HG02623 (cell line): Measurements from ENCODE around the gene LRRC32.
A peak's percentile ranks its signal among the peaks of the same experiment; 100 is the strongest.
"Not testable (repeated sequence)": the region's sequence is repeated elsewhere in the genome, so short reads cannot be mapped to it uniquely, and the experiment has no call there.

Experiments
- ATAC-seq: cut with Tn5 transposase; IDR thresholded peaks from one replicate; pipeline ENCODE4 v1.9.1; 2021; ENCODE audit warnings: moderate library complexity; ENCODE audit not compliant: unreplicated experiment

The LRRC32 gene

GRCh38 chr11:76653012-76653673 is 17.4 kb downstream of the LRRC32 start:
- no peak for ATAC-seq

- ATAC-seq = no peak
These were observed 20.6 kb downstream of the LRRC32 start for GRCh38 chr11:76649851-76650372.

DNA sequence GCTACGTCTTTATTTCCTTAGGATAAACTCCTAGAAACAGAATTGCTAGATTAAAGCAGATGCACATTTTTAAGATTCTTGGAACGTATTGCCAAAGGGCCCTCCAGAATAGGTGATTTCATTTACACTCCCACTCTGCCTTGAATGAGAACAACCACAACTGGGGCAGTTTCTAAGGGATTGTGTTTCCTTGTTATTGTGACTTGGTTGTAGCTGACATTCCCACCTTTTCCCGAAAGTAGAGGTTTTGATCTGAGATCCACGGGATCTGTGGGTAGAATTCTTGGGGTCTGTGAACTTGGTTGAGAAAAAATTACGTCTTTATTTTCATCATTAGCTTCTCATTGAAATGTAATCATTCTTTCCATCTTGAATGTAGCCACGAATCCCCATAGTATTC is 21.5 kb downstream of the LRRC32 start:
- no peak for ATAC-seq

DNA sequence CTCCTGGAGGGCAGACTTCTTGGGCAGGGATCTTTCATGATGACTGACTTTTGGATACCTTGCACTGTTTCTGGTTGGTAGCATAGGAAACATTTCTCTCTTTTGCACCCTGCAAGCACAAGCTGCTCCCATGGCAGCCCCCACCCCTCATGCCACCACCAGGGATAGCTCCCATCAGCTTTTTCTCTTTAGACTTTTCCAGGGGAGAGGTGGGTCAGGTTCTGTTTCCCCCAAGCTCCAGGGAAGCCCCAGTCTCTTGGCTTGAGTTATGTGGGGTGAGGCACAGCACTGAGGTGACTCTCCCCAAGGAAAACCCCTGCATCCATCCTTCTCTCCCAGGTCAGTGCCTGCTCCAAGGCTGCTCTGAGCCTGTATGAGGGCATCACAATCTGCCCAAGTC is 22.5 kb downstream of the LRRC32 start:
- ATAC-seq = no peak

DNA sequence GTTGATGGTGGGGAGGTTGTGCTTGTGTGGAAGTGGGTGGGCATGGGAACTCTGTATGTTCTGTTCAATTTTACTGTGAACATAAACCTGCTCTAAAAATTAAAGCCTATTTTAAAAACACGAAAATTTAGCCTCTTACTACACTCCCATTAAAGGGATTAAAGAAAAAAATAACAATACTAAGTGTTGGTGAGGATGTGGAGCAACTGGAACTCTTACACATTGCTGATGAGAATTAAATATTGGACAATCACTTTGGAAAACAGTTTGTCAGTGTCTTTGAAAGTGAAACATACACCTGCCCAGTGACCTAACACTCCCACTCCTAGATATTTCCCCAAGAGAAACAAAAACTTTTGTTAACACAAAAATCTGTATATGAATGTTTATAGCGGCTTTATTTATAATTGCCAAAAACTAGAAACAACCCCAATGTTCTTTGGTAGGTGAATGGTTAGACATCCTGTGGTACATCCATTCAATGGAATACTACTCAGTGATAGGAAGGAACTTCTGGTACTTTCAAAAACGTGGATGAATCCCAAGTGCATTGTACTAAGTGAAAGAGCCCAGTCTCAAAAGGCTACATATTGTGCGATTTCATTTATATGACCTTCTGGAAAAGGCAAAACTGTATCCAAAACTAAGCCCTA is 23.5 kb downstream of the LRRC32 start:
- no peak for ATAC-seq

DNA sequence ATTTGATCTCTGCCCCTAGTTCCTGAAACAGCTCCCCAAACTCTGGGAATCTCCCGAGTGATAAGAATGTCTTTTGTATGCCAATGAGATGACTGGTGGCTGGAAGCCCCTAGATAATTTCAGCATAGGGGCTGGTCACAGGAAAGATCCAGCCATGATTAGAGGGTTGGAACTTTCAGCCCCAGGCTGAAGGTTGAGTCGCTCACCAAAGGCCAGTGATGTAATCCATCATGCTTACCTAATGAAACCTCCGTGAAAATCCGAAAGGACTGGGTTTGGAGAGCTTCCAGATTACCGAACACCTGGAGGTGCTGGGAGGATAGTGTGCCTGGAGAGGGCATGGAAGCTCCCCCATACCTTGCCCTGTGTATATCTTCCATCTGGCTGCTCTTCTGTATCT is 26.0 kb downstream of the LRRC32 start:
- no peak for ATAC-seq

- not testable (repeated sequence) for ATAC-seq
These were observed 26.8 kb downstream of the LRRC32 start for GRCh38 chr11:76643711-76644110.

GRCh38 chr11:76642341-76642740 is 28.2 kb downstream of the LRRC32 start:
- ATAC-seq = no peak

- ATAC-seq = no peak
These were observed 28.6 kb downstream of the LRRC32 start for GRCh38 chr11:76641905-76642304.

DNA sequence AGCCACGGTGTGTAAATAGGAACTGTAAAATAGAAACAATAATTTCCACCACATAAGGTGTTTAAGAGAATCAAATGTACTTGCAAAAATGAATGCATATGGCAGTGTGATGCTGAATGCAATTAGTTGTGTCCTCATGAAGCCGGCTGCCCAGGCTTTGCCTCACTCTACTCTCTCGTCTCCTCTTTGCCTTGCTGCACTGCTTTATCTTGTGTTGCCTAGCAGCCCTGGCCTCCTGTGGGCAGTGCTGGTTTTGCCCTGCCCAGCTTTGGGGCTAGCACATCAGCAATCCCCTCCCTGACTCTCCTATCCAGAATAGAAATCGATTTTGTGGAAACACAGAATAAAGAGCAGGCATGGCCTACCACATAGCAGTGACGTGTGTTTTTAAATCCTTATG is 30.0 kb downstream of the LRRC32 start:
- no peak for ATAC-seq

GRCh38 chr11:76639621-76640020 is 30.9 kb downstream of the LRRC32 start:
- ATAC-seq = no peak

DNA sequence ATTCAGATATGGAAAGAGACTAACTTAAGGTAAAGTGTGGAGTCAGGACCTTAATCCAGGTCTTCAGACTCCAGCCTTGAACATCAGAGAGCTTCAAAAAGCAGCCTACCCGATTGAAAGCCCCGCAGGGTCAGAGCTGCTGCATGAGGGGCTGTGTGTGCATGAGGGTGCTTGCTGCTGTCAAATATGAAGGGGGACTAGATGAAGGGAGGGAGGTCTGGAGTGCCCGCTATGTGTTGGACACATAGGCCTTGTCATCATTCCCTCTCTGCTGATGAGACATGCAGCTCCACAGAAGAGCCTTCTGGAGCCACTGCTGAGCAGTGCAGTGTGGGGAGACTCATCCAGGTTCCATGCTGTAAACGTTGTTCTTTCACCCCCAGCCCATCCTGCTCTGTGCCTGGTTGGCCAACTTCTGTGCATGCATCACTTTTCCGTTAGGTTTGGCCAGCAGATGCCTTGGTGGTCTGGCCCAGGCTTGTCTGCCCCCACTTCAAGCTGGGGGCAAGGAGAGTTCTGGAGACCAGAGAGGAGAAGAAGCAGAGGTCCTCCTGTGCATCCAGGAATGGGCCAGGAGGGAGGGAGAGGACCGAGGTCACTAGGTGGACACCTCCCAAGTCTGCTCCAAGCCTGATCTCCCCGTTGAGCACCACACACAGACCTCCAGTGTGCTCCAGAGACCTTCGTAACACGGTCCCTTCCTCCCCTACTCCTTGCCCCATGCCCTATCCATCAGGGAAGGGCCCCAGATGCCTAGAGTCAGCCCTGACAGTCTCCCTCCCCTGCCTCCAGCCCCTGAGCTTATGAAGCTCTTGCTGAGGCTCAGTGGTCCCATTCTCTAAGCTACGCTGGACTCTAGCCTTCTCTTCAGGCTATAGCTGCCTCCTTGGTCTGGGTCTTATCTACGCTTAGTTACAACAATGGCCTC is 32.0 kb downstream of the LRRC32 start:
- no peak for ATAC-seq

DNA sequence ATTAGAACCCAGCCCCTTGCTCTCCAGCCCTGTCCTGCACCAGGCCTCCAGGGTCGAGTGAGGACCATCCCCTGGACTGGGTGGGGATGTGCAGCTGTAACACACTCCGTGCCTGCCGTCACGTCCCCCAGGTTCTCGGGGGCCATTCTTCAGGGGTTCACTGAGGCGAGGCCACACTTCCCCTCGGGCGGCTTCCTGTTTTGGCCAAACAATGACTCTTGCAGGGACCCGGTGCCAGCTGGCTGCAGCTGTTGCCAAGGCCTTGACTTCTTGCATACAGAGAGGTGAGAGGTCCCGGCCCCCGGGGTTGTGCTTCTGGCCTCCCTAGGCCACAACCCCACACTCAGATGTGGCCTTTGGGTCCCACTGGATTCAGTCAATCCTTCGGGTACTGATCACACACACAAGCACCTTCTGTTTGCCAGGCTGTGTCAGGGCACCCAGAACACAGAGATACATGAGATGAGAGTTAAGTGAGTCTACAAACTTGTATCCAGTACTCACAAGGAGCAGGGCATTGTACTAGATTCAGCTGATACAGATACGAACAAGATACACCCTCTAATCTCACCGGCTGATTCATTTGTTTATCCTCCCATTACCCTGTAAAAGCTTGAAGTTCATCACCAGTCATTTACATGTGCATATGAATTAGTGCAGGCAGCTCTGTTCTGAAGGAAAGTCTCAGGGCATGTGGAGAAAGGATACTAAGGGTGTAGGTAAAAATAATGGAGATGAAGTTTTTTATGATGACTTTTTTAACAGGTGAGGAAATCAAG is 32.9 kb downstream of the LRRC32 start:
- ATAC-seq = peak; percentile 79

DNA sequence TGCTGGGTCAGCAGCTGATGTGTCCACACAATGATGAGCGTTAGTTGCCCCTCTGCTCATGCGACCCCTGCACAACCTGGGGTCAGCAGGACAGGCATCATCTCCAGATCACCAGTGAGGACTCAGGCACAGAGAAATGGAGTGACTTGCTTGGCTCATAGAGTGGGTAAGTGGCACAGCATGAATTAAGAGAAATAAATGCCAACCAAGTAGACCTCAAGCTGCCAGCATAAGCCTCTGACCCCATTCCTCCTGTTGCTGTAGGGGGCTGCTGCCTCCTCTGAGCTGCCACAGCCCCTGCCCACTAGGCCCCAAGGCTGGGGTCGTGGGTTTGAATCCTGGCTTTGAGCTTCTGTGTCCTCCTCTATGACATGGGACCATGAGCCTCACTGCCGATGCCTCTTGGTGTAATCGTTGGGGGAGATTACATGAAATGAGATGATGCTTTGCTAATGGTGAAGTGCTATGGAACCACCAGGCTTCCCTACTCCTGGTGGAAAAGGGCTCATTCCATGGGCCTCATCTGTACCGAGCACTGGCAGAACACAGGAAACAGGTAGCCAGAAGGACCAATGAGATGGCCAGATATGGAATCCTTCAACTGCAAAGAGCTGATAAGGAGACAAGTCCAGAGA is 33.6 kb downstream of the LRRC32 start:
- no peak for ATAC-seq

DNA sequence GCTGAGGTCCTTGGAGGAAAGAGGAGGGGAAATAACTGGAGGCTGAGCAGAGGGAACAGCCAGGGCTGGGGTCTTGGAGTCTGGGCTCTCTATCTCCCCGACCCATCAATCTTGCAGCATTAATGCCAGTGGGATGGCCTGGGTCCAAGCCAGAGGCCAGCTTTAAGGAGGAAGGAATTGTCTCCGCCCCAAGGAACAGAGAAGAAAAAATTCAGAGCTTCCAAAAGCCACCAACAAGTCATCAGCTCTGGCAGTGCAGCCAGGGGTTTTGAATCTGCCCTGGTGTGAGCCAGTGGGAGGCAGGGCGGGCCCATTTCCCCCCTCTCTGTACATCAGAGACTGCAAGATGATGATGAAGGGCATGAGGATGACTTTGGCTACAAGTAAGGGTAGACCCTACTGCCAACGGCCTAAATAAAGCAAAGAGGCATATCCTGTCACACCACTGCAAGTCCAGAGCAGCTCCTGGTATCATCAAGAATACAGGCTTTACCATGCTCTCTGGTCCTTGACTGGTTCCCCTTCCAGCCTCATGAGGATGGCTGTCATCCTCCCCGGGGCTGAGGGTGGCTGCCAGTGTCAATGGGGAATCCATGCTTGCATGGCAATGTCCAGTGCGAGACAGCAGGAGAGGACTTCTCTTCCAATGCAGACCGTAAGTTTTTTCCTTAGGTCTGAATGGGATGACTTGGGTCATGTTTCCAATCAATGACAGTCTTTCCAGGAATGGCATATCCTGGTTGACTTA is 34.4 kb downstream of the LRRC32 start:
- ATAC-seq = no peak

DNA sequence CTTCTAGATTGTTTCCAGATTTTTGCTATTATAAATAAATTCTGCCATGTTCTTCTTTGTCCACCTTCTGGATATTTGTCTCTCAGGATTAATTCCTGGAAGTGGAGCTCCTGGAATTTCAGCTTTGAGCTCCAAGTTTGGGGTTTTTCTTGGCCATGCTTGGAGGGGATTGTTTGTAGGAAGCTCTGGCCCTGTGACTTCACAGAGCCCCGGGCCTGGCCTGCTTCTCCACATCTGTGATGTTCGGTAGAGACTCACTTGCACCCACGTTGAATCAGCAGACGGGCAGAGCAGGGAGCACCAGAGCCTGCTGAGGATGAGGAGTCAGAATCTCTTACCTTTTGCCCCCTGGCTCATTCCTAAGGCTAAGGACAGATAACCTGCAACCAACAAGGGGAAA is 35.7 kb downstream of the LRRC32 start:
- ATAC-seq = no peak

GRCh38 chr11:76632492-76632891 is 38.1 kb downstream of the LRRC32 start:
- ATAC-seq = no peak

DNA sequence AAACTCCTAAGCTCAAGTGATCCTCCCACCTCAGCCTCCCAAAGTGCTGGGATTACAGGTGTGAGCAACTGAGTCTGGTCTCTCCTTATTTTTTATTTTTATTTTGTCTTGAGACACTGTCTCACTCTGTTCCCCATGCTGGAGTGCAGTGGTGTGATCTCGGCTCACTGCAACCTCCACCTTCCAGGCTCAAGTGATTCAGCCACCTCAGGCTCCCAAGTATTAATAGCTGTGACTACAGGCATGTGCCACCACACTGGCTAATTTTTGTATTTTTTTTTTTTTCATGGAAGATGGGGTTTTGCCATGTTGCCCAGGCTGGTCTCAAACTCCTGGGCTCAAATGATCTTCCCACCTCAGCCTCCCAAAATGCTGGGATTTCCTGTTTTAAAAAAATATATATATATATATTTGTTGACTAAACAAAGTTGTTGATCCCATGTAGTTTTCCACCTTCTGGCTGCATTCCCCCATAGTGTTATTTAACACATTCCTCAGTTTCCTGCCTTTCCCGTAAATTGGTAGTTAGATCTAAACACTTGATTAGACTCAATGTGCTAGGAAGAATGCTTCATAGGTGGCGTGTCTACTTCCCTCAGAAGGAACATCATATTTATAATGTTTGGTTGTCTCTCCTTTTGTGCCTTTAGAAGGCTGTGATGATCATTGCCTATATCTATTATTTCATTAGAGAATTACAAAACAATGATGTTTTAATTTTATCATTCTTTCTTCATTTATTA is 38.8 kb downstream of the LRRC32 start:
- ATAC-seq = no peak
